Kidney (tissue), 14 donors: ENCODE measurements around the gene PHACTR1. TPM values are rescaled to one million over a fixed set of nuclear protein-coding genes. Genes with fewer than 3 reads are reported as not detected.

ENCODE experiments used
- DNase-seq, 5 donors: peaks; one replicate each; pipeline ENCODE4 v3.0.0-alpha.2; 2013 to 2020
- FAIRE-seq: peaks from 2 replicates; lab custom pipeline; 2012; peaks lifted over from hg19 to GRCh38; lab: Jason Lieb, UNC
- H3K27ac ChIP-seq, 2 donors: one replicate each; pipeline ENCODE4 v1.7.0; 2013; ENCODE audit warnings: low read depth in 2 of 2, low read length in 2 of 2, inconsistent platforms in 1 of 2
- H3K27me3 ChIP-seq: one replicate; pipeline ENCODE4 v1.7.1; 2013; ENCODE audit warnings: low read length, inconsistent platforms; ENCODE audit not compliant: control insufficient read depth, insufficient read depth
- H3K36me3 ChIP-seq, 3 donors: one replicate each; pipeline versions ENCODE4 v1.7.0 to v1.7.1; 2013; ENCODE audit warnings: low read length in 3 of 3, control low read depth in 1 of 3, inconsistent platforms in 1 of 3; ENCODE audit not compliant: insufficient read depth in 3 of 3, control insufficient read depth in 2 of 3
- H3K4me1 ChIP-seq, 3 donors: one replicate each; pipeline versions ENCODE4 v1.7.0 to v1.7.1; 2013; ENCODE audit warnings: low read length in 3 of 3, inconsistent platforms in 1 of 3, low read depth in 1 of 3; ENCODE audit not compliant: control insufficient read depth in 2 of 3, insufficient read depth in 2 of 3
- H3K4me3 ChIP-seq, 3 donors: one replicate each; pipeline versions ENCODE4 v1.7.0 to v1.8.1; 2013; ENCODE audit warnings: low read length in 3 of 3, control low read depth in 1 of 3, inconsistent platforms in 1 of 3
- H3K9ac ChIP-seq, 3 donors: one replicate each; pipeline versions ENCODE4 v1.7.0 to v1.7.1; 2013; ENCODE audit warnings: low read length in 3 of 3, control low read depth in 1 of 3, inconsistent platforms in 1 of 3
- H3K9me3 ChIP-seq, 3 donors: one replicate each; pipeline versions ENCODE4 v1.7.0 to v1.7.1; 2013; ENCODE audit warnings: low read length in 3 of 3, control low read depth in 1 of 3, inconsistent platforms in 1 of 3; ENCODE audit not compliant: control insufficient read depth in 2 of 3, insufficient read depth in 1 of 3
- CTCF ChIP-seq: IDR thresholded peaks from 3 replicates; pipeline ENCODE4 v1.5.1; 2012; ENCODE audit warnings: mild to moderate bottlenecking, moderate library complexity, borderline replicate concordance; ENCODE audit not compliant: insufficient read depth; ENCODE audit errors: extremely low read depth
- intact Hi-C: fragments of 100-400 bp; cut with DNase I; formaldehyde crosslinking; loops from one replicate; pipeline ENCODE4 v1.11.1; 2022
- polyA plus RNA-seq: library from polyadenylated mRNA; stranded (reverse); fragments of 350-450 nt; fragmentation: Illumina TruSeq; extraction: RNeasy Lipid Tissue Mini Kit (QIAGEN cat#74804); gene quantifications from one replicate; pipeline ENCODE4 v1.2.3, GENCODE V29; 2014; ENCODE audit warnings: low read depth, low replicate concordance; ENCODE audit not compliant: insufficient read depth
- total RNA-seq: library from RNA; stranded (reverse); fragmentation: NEBNext Ultra II Directional; extraction: Animal tissue kit (Norgen Biotek cat#: 25700); gene quantifications from one replicate; pipeline ENCODE4 v1.2.1, GENCODE V29; 2021
- donor health status: control.
- donor health status: control.
- donor health status: control.
- donor health status: control.
- donor health status: control.
- donor health status: DM: yes; HTN: yes; CAD: no.
- donor health status: Normal renal cell carcinoma (clear cell type).

The PHACTR1 gene
- total and polyA plus RNA-seq, 2 donors from 2014 or later: 3.3 to 33.6 TPM

GRCh38 chr6:12961761-12962160 lies 245.2 kb downstream of the PHACTR1 start:
- intact Hi-C loops: no loop called here
- H3K9me3 ChIP-seq: no peaks in the 10 kb centered on the region
- H3K27me3 ChIP-seq: no peaks in the 10 kb centered on the region
- H3K4me3 ChIP-seq: no peak overlapping the region
- no peak for DNase-seq
- FAIRE-seq: no peak
- H3K36me3 ChIP-seq: no peaks in the 10 kb centered on the region
- H3K27ac ChIP-seq: peak overlapping the region in 1 of 2 donors; percentile 32
- H3K4me1 ChIP-seq: peaks cover 0 to 8% (median 4%) of the 10 kb centered on the region in 3 donors
- H3K9ac ChIP-seq: no peak overlapping the region
- no peak for TF ChIP-seq CTCF

- FAIRE-seq (no peak), DNase-seq (no peak)
- no peaks in the 10 kb centered on the region for H3K9me3 ChIP-seq
- H3K4me1 ChIP-seq: peaks cover 0 to 8% (median 4%) of the 10 kb centered on the region in 3 donors
- peak overlapping the region in 1 of 2 donors; percentile 32 for H3K27ac ChIP-seq
- no peak overlapping the region for H3K4me3 ChIP-seq
- no peak for TF ChIP-seq CTCF
- H3K36me3 ChIP-seq: no peaks in the 10 kb centered on the region
- intact Hi-C loops: no loop called here
- no peaks in the 10 kb centered on the region for H3K27me3 ChIP-seq
- no peak overlapping the region for H3K9ac ChIP-seq
Measured at GRCh38 chr6:12962529-12962928, 246.0 kb downstream of the PHACTR1 start.

DNA sequence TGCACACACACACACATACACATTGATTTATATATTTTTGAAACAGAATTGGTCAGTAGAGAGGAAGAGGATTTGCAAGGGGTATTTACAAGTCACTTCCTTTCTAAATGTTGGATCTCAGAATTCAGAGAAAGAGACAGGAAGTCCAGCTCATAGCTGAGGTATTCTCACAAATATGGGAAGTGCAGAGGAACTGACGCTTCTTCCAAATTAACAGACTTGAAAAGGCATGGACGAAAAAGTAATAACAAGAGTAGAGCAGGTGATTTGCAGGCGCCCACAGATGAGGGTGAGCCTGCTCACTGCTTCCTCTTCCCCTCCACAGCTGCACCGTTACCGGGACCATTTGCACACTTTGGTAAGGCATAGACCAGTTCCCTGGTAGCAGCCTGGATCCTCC lies 246.4 kb downstream of the PHACTR1 start:
- Histone ChIP-seq H3K4me3 (no peak overlapping the region), H3K27ac (peak overlapping the region in 1 of 2 donors; percentile 48), H3K9me3 (no peaks in the 10 kb centered on the region), H3K9ac (no peak overlapping the region), H3K4me1 (peaks cover 0 to 5% (median 0%) of the 10 kb centered on the region in 3 donors), H3K27me3 (no peaks in the 10 kb centered on the region), H3K36me3 (no peaks in the 10 kb centered on the region)
- TF ChIP-seq CTCF: no peak
- FAIRE-seq: no peak
- no peak for DNase-seq
- intact Hi-C loops: no loop called here

DNA sequence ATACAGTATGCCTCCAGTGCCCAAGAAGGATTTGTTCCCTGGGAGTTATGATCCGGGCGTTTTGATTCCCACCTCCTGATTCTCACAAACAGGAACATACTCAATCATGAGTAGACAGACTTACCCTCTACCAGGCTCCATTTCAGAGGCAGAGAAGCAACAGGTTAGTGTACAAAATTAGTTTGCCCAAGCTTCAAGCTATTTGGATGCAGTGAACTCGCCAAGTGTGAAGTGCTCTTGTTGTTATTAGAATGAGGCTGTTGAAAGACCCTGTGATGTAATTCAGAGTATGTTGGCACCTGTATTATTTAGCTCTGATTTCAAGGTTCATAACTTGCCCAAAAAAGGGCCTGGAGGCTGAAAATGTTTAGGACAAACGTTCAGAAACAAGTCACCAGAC lies 247.0 kb downstream of the PHACTR1 start:
- Histone ChIP-seq H3K36me3 (no peaks in the 10 kb centered on the region), H3K9me3 (no peaks in the 10 kb centered on the region), H3K4me3 (no peak overlapping the region), H3K9ac (no peak overlapping the region), H3K4me1 (no peaks in the 10 kb centered on the region), H3K27me3 (no peaks in the 10 kb centered on the region), H3K27ac (peak overlapping the region in 1 of 2 donors; percentile 35)
- DNase-seq (peak in 2 of 5 donors; percentile 35 to 39), FAIRE-seq (no peak)
- intact Hi-C loops: no loop called here
- no peak for TF ChIP-seq CTCF
